Left renal cortex interstitium (tissue), 4 donors: Measurements from ENCODE around the gene SHCBP1L. TPM values are rescaled to one million over a fixed set of nuclear protein-coding genes. Genes with fewer than 3 reads are reported as not detected.
"Not testable (repeated sequence)": the region's sequence is repeated elsewhere in the genome, so short reads cannot be mapped to it uniquely, and the experiment has no call there.

Source experiments
- DNase-seq, 4 donors: peaks; one replicate each; pipeline ENCODE4 v3.0.0-alpha.2; 2013; ENCODE audit warnings: low read depth in 4 of 4, low spot score in 2 of 4, missing footprints in 1 of 4
- polyA plus RNA-seq, 4 donors: library from polyadenylated mRNA; unstranded; fragments of 120-200 nt; gene quantifications; one replicate each; pipeline ENCODE4 v1.2.1, GENCODE V29; 2013; ENCODE audit not compliant: insufficient read length in 4 of 4

The SHCBP1L gene
- polyA plus RNA-seq, 4 donors, result 0.17 to 0.62 (median 0.37) TPM

DNA sequence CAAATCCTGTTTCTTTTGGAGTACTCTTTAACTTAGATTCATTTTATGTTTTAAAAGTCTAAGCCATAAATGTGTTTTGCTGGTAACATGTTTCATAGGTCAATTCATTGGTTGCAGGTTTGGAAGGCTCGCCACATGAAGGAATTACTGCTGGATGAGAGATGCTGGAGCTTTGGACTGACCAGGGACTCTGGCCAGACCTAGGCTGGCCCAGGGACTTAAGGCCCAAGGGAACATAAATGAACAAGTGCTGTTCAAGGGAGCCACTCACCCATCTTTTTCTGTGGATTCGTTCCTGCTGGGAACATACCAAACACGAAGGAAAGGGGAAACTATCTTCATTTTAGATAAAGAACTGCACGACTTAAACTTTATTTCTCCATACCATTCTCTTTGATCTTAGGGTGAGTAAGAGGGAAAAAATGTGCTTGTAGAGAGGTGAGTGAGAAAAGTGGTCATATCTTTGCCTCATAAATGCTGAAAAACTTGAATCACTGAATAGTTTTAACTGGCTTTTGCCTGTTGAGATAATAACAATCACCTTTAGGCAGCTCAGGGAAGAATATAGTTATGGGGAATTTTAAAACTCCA lies 15.3 kb upstream of the SHCBP1L start:
- DNase-seq, result no peak

DNA sequence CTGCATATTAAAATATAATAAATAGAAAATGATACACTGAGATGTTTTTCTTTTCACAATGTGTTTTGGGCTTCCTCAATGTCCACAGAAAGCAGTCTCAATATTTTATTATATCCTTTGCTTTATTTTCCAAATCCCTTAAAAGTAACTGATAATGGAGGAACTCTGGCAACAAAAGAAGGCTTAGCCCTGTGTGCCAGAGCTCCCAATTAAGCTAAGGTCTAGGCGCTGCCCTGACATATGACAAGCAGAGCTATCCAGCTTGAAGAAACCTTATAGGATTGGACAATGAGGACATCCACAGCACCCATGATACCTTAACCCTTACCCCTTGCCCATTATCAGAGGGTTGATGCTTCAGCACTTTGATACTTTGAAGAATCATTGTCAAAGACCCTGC lies 12.9 kb upstream of the SHCBP1L start:
- DNase-seq, result no peak

DNA sequence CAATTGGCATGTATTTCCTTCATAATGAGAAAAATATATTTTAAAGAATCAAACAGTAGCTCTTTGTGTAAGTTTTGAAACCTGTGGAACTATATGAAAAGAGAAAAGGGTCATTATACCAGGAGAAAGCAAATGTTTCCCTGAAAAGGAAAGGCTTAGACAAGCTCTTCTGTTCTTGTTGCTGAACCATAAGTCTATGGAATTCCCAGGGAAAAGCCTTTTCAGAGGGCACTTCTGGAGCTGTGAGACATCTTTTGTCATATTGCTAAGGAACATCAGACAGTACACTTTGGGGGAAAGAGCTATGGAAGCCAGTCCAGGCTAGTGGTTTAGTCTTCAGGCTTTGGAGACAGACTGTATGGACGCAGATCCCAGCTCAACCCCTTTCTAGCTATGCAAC lies 12.1 kb upstream of the SHCBP1L start:
- DNase-seq, result no peak

DNA sequence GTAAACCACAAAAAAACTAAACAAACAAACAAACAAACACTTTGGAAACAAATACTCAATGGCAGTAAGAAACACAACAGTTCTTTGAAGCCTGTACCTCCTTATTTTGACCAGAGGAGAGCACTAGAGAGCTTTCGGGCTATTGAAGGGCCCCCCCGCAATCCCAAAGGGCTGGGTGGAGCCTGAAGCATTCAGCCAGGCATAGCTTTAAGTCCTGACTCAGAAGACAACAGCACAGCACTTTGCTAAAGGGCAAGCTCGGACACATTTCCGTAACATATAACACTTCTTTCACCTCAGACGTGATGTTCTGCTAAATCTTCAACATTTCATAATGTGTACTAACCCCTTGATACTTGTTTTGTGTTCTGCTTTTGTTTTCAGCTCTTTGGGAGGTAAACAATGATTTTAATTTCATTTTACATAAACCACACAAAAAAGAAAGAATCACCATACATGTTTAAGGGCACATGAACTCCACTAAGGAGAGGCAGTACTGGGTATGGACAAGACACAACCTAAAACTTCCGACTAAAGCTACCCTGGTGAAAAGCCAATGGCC lies 9.7 kb upstream of the SHCBP1L start:
- peak in 2 of 4 donors; percentile 65 to 68 for DNase-seq

DNA sequence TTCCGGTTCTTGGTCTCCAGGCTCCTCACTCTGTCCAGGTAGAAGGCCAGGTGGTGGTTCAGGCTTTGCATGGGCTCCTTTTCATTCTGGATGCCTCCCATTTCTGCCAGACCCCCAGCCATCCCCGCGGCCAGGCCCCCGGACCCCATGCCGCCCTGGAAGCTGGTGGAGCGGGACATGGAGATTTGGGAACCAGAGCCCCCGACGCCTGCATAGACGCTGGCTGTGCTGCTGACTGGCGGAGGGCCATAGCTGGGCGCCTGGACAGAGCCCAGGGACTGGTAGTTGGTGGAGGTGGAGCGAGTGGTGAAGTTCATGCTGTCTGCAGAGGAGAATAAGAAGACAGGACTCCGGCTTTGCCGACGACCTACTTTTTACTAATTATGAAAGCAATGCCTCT lies 7.1 kb upstream of the SHCBP1L start:
- DNase-seq, result no peak

DNA sequence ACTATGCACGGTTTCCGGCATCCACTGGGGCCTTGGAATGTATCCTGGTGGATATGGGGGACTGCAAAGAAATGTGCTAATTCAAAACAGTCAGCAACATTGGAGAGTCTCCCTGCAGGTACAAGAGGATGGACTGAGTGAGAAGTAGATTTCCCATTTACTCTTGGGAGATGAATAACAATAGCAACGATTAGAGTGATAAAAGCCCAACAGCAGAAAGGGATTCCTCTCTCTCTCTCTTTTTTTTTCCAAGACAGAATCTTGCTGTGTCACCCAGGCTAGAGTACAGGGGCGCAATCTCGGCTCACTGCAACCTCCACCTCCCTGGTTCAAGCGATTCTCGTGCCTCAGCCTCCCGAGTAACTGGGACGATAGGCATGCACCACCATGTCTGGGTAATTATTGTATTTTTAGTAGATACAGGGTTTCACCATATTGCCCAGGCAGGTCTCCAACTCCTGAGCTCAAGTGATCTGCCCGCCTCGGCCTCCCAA lies 5.0 kb upstream of the SHCBP1L start:
- DNase-seq, result no peak

DNA sequence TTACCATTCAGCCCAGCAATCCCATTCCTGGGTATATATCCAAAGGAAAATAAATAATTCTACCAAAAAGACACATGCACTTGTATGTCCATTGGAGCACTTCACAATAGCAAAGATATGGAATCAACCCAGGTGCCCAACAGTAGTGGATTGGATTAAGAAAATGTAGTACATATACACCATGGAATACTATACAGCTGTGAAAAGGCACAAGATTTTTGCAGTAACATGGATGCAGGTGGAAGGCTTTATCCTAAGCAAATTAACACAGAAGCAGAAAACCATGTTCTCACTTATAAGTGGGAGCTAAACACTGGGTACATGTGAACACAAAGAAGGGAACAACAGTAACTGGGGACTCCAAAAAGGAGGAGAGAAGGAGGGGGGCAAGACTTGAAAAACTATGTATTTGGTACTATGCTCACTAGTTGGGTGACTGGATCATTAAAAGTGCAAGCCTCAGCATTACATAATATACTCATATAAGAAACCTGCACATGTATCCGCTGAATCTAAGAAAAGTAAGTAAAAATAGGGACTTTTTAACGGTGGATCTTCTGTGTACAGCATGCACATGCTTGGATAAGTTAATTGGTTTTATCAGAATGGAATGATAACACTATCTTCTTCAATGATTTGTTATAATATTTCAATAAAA lies 3.9 kb upstream of the SHCBP1L start:
- no peak for DNase-seq

DNA sequence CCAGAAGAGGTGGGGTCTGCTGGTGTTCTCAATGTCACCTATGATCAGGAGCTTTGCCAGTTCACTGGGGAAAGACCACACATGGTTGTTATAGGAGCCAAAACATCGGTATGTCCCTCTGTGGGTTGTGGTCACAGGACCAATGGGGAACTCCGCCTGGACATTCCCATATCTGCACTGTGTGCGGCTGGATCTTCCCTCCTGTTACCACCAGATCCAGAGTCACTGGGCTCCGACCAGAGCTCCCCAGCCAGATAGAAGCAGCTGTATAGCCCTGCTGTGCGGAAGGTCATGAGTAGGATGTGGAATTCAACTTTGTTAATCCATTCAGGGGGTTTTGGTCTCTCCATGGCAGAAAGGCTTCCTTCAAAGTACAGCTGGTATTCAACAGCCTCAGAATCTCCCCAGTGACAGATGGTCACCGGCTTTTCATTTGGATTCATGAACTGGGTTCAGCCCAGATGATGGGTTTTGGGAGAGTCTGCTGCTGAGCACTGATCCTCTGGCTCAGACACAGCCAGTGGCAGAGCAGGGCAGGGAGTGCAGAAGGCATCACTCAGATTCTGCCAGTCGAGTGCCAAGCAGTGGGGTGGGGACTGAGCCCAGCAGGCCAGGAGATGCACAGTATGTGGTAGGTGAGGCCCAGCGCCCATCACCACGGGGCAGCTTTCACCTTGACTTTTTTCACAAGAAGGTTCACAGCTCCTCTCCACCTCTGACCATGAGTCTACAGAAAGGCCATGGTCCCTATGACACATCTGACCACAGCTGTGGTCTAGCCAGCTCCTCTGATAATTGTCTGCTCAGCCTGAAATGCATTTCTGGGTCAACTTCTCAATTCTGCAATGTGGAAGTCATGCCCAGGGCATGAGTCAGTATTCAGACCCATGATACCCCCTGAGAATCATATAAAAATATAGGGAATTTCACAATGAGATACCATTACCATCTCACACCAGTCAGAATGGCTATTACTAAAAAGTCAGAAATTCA lies 2.9 kb upstream of the SHCBP1L start:
- DNase-seq, result no peak

DNA sequence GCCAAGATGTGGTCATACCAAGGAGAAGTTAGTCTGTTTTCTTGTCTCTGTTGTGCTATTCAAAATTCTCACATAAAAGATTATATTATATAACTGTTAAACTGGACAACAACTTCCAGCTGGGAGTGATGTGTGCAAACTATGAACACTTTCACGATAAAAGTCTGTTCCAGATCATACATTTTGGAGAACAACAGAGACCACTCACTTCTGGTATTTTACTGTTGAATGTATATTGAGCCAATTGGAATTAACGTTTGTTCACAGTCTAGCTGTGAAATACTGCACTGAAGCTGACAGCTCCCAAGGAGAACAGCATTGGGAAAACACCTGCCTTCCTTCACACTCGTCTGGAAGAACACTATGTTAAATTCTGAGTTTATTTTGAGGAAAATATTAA lies 860 bp upstream of the SHCBP1L start:
- no peak for DNase-seq

DNA sequence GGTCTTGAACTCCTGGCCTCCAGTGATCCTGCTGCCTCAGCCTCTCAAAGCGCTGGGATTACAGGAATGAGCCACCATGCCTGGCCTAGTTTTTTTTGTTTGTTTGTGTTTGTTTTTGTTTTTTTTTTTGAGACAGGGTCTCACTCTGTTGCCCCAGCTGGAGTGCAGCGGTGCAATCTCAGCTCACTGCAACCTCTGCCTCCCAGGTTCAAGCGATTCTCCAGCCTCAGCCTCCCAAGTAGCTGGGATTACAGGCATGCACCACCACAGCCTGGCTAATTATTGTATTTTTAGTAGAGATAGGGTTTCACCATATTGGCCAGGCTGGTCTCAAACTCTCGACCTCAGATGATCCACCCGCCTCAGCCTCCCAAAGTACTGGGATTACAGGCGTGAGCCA lies 9.6 kb downstream of the SHCBP1L start:
- DNase-seq, result not testable (repeated sequence)

DNA sequence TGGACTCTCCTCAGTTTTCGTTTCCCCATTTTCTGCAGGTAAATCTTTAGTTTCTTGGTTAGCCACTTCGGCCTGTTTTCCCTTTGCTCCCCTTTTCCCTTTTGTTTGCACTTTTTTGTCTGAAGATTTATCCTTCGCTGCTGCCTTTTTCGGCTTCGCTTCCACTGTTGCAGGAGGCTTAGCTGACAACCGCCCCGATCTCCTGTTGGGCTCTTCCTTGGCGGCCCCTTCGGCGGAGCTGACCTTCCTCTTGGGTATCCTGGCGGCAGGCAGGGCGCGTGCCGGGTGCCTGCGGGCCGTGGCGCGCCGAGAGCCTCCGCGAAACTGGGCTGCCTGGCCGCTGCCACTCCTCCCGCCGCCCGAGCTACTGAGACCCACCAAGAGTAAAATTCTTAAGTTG lies 10.8 kb downstream of the SHCBP1L start:
- DNase-seq, result not testable (repeated sequence)

DNA sequence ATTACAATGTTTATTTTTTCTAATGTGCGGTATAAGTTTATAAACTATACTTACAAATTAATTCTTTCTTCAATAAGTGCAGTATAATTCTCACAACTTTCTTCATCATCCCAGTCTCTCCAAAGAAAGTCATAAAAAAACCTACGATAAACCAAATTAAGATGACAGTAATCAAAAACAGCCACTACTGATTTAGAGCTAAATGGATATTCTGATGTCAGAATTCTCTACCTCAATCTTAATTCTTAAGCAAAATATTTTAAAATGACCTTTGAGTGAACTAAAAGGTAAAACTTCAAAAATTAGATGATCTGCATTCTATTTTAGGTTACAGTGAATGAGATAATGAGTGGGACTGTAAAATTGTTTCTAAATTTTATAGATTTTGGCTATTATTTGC lies 13.6 kb downstream of the SHCBP1L start:
- no peak for DNase-seq

DNA sequence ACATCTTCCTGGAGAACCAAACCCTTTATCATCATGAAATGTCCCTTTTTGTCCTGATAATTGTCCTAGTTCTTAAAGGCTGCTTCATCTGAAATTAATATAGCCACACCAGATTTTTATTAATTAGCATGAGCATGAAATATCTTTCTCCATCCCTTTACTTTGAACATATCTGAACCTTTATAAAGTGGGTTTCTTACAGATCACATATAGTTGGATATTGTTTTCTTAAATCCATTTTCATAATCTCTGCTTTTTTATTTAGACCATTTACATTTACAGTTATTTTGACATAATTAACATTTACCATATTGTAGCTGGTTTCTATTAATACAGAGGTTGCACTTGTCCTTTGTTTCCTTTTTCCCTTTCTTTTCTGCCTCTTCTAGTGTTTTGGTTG lies 17.2 kb downstream of the SHCBP1L start:
- DNase-seq, result no peak

DNA sequence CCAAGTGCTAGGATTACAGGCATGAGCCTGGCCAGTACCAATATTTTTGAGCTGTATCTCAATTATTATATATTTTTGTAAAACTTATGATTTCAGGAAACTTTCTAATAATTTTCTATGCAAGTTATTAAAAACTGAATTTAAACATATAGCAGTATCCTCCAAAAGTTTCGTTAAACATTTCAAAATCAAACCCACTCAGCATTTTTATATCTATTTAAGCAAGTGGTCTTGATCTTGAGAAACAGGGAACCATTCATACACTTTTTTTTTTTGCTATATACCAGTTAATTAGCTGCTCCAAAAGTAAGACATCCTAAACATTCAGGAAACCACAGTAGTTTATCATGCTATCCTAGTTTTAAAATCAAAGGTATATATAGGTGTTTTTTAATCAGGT lies 22.0 kb downstream of the SHCBP1L start:
- DNase-seq, result no peak

DNA sequence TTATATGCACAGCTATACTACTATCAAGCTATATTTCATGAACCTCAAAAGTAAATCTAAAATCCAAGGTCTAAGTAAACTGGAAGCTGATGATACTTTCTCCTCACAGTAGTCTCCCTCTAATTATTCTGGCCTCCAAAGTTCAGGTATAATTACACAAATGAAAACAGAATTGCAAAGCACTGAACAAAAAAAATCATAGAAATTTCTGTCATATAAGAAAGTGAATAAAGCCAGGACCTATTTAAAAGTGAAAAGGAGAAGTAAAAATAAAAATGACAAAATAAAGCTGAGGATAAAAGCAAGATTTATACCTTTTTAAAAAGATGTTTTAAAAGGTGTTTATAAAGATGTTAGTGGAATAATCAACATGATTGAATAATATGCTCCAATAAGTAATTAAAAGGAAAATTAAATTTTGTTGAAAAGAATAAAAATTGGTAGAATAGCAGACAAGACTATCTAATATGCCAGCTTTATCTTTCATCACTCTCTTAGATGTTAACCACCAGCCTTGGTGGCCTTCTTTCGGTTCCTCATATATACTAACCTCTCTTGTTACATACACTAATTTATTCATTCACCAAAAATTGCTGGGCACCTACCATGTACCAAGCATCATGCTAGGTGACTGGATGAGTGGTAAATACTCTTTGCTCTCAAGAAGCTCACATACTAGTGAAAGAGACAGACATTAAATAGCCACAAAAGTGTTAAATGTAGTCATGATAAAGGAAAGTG lies 25.1 kb downstream of the SHCBP1L start:
- no peak for DNase-seq

DNA sequence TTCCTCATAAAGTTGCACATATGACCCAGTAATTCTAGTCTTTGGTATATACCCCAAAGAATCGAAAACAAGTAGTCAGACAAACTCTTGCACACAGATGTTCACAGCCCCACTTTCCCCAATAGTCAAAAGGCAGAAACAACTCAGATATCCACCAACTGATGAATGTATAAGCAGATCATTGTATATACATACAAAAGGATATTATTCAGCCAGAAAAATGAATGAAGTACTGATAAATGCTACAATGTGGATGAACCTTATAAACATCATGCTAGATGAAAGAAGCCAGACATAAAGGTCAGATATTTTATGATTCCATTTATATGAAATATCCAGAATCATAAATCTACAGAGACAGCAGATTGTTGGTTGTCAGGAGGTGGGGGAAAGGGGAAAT lies 27.3 kb downstream of the SHCBP1L start:
- DNase-seq, result no peak

DNA sequence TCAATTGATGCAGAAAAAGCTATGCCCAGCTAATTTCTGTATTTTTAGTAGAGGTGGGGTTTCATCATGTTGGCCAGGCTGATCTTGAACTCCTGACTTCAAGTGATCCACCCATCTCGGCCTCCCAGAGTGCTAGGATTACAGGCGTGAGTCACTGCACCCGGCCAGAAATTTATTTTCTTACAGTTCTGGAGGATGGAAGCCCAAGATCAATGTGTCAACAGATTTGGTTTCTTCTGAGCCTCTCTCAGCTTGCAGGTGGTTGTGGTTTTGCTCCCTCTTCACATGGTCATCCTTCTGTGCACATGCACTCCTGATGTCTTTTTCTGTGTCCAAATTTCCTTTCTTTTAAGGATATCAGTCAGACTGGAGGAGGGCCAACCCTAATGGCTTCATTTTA lies 35.6 kb downstream of the SHCBP1L start:
- no peak for DNase-seq

DNA sequence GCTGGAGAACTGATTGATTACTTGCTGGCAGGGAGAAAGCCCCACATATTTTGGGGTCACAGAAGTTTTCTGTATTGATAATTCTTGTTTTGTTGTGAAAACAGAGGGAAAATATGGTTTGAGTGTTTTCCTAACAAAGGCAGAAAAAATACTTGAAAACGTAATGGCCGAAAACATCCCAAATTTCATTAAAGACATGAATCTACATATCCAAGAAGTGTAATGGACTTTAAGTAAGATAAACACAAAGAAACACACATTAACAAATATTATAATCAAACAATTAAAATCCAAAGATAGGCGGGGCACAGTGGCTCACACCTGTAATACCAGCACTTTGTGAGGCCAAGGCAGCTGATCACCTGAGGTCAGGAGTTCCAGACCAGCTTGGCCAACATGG lies 39.6 kb downstream of the SHCBP1L start:
- DNase-seq, result no peak

DNA sequence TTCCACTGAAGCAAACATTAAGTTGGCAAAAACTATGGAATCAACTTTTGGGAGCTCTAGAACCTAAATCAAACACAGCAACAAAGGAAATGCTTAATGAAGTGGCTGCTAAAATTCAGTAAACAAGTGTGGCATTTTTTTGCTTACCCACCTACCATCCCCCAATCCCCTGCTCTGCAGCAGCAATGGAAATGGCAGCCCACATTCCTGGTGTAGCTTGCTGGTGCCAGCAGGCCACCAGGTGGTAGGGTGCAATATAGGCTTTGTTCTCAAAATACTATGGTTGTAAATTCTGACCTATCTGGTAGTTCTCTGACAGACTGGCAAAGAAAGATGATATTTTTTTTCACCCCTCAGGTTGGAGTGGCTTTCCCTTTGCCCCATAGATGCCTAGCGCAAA lies 42.8 kb downstream of the SHCBP1L start:
- DNase-seq, result no peak

DNA sequence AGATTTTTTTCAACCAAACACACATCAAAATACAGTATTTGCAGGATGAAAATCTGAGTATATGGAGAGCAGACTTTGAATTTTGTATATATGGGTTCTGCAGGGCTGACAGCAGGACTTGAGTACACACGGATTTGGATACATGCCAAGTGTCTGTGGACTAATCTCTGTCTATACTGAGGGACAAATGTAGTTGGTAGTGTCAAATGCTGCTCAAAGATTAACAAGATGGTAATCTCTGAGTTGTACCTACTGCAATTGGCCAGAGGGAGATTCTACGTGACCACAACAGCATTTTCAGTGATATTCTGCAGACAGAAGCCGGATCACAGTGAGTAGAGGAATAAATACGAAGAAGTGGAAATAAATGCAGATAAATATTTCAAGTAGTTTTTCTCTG lies 43.4 kb downstream of the SHCBP1L start:
- DNase-seq, result no peak
